Activated T-cell treated with anti-CD3 and anti-CD28 coated beads, Interleukin-2, amount 50 U/mL, for 1 hour (primary cell): ENCODE data around the gene BEST4.

ENCODE experiments used
- DNase-seq: peaks from one replicate; pipeline ENCODE4 v3.0.0-alpha.2; 2020

The BEST4 gene

GRCh38 chr1:44819196-44819607 is 31.2 kb upstream of the BEST4 start:
- no peak for DNase-seq

- DNase-seq: peak; percentile 15
These were observed 30.0 kb upstream of the BEST4 start for GRCh38 chr1:44817771-44818495.

DNA sequence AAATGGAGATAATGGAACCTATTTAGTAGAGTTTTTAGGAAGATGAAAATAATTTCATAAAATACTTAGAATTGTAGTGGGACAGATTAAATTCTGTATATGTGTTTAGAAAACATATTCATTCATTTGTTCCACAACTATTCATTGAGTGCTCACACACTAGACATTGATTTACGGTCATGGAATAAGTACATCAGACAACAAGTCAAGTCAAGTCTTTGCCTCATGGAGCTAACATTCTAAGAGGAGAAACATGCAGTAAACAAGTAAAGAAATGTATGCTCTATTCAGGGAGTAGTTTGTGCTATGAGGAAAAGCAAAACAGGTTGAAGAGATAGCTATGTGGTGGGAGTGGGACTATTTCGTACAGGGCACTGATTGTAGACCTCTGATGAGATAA is 29.3 kb upstream of the BEST4 start:
- DNase-seq: no peak

GRCh38 chr1:44815926-44816325 is 28.0 kb upstream of the BEST4 start:
- DNase-seq: peak; percentile 16

DNA sequence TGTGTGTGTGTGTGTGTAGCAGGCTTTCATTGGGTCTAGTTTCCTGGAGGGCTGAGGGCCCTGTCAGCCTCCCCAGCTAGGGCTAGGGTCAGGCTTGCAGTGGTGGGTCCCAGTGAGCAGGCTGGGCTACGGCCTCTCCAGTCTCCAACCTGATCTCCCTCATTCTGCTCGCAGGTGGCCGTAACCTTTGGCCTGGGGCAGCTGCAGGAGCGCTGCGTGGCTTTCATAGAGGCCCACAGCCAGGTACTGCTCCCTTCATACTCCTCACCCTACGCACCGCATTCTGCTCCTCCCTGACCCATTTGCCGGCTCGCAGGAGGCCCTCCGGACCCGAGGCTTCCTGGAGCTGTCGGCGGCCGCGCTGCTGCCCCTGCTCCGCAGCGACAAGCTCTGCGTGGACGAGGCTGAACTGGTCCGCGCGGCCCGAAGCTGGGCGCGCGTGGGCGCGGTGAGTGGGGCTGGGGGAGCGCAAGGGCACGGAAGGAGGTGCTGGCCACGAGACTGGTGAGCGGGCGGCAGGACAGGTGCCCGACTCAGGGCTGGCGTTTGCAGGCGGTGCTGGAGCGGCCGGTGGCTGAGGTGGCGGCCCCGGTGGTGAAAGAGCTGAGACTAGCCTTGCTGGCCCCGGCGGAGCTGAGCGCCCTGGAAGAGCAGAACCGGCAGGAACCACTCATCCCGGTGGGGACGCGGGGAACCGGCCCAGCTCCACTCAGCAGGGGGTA is 25.0 kb upstream of the BEST4 start:
- peak; percentile 38 for DNase-seq

DNA sequence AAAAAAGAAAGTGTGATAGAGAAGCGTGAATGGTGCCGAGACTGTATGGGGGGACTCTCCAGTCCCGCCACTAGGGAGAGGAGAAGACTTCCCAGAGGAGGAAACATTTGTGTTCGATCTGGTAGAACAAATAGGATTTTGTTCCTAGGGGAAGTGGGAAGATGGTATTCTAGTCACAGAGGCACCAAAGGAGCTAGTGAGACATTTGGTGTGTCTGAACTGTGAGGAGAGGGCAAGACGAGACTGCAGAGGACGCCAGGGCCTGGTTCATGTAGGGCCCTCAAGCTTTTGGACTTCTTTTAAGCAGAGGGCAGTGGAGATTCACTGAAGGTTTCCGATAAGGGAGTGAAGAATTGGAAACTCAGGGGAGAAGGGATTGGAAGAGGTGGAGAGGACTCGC is 23.3 kb upstream of the BEST4 start:
- DNase-seq: peak; percentile 17

DNA sequence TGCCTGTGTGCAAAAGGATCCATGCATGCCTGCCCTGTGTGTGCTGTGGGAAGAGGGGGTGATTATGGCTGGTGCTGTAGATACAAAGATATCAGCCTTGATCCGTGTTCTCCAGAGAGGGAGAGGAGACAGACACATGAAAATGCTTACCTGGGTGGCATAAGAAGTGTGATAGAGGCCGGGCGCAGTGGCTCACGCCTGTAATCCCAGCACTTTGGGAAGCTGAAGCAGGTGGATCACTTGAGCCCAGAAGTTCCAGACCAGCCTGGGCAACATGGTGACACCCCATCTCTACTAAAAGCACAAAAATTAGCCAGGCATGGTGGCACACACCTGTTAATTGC is 22.8 kb upstream of the BEST4 start:
- DNase-seq: peak; percentile 31

GRCh38 chr1:44810101-44810761 is 22.3 kb upstream of the BEST4 start:
- peak; percentile 54 for DNase-seq

DNA sequence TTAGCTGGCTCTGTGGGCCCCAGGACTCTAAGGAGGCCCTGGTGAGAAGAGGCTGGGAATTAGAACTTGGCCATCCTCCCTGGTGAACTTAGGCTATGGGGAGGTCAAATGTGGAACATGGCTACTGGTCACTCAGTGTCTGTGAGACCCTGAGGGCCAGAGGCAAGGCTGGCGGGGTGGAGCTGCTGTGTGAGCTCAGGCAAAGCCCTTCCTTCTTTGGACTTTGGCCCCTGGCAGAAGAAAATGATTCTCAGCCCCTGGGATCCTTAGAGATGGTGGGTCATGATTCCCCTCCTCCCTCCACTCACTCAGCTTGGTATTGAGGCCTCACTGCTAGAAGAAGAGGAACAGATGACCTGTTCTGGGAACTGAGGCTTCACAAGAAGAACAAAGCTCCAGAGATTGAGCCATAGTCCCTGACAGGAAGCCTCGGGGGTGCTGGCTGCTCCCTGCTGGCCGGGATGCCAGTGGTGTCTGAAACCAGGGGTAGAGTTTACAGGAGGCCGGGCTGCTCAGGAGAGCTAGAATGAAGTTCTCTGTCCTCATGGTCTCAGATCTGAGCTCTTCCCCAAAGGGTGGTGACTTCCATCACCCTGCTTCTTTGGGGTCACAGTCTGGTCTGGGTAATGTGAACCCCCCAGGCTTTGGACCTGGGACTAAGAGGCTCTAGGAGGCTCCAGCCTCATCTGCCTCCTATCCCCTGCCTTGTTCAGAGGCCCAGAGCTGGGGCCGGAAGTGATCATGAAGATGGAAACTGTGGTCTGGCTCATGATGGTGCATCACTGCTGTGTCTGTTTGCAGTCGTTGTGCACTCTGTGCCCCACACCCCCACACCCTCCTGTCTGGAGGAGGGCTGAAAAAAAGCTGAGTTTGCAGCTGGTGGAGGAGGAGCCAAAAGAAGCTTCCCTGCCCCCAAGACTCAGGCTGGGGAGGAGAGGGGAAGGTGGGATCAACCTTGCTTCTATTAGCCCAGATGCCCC is 21.3 kb upstream of the BEST4 start:
- peak; percentile 84 for DNase-seq

DNA sequence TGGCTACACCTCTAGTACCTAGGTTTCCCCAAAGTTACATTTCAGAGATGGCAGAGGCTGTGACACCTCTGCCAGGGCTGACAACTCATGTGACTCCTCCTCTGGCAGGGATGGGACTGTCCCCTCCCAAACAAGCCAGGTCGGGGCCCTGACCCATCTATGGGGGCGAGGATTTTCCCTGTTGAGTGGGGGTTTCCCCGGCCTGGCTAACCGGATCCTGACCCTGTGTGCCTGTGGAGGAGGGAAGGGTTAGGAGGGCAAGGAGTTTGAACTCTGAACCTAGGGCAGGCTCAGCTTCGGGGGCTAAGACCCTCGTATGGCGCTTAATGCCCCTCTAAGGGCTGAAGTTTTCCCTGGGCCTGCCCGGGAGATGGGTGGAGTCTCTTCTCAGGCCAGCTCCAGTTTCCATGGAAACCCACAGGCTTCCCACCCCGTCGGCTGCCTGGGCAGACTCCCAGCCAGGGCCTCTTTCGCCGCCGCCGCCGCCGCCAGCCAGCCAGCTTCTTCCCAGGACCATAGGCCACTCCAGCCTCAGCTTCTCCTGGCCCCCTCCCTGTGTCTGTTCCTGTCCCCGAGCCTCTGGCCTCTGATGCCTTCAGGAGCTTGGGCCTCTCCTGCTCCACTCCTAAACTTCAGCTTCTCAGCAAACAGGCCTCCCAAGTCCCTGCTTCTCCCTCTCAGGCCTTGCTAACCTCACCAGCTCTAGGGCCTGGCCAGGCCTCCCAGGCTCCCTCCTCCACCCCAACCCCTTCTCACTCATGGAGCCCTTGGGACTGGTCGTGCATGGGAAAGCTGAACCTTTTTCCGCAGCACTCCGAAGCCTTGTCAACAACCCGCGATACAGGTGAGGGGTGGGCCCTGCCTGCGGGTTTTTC is 20.3 kb upstream of the BEST4 start, which contains the start of gene BTBD19:
BTBD19 (plus strand) TSS at position 461 of the 875 bp plus-strand sequence; CDS start at position 759, 298 bp downstream.
- DNase-seq: peak; percentile 54

- peak; percentile 92 for DNase-seq
These were observed 19.5 kb upstream of the BEST4 start for GRCh38 chr1:44807364-44808062.

GRCh38 chr1:44806704-44807363 is 18.9 kb upstream of the BEST4 start, which contains the start of gene DYNLT4:
DYNLT4 (minus strand) TSS chr1:44807351; CDS start chr1:44806668, 683 bp downstream.
- DNase-seq: no peak

- peak; percentile 50 for DNase-seq
These were observed 18.2 kb upstream of the BEST4 start for GRCh38 chr1:44806025-44806703.

- DNase-seq: peak; percentile 46
These were observed 17.5 kb upstream of the BEST4 start for GRCh38 chr1:44805311-44806024.

- peak; percentile 39 for DNase-seq
These were observed 15.5 kb upstream of the BEST4 start for GRCh38 chr1:44803312-44804095.

DNA sequence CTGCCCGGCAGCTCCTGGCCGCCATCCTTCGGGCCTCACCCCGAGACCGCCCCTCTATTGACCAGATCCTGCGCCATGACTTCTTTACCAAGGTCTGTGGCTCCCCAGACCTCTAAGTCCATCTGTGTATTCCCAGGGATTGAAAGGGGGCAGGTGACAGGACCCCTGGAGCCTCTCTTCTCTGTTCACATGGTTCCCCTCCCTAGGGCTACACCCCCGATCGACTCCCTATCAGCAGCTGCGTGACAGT is 15.0 kb upstream of the BEST4 start:
- DNase-seq: no peak

GRCh38 chr1:44802306-44803061 is 14.5 kb upstream of the BEST4 start:
- peak; percentile 39 for DNase-seq
